HUES48 (cell line): Measurements from ENCODE around the gene PXDC1.
"Not testable (repeated sequence)": the region's sequence is repeated elsewhere in the genome, so short reads cannot be mapped to it uniquely, and the experiment has no call there.

ENCODE experiments used
- H3K27ac ChIP-seq: one replicate; pipeline ENCODE4 v1.7.0; 2013; ENCODE audit warnings: low read depth, low read length, inconsistent platforms
- H3K27me3 ChIP-seq: 2 replicates; pipeline ENCODE4 v1.6.1; 2013; ENCODE audit warnings: mild to moderate bottlenecking, low read length; ENCODE audit not compliant: control insufficient read depth, insufficient read depth
- H3K36me3 ChIP-seq: 2 replicates; pipeline ENCODE4 v1.6.1; 2013; ENCODE audit warnings: low read length; ENCODE audit not compliant: control insufficient read depth, insufficient read depth
- H3K4me1 ChIP-seq: 2 replicates; pipeline ENCODE4 v1.6.1; 2013; ENCODE audit warnings: mild to moderate bottlenecking, low read length; ENCODE audit not compliant: control insufficient read depth, insufficient read depth
- H3K4me3 ChIP-seq: 2 replicates; pipeline ENCODE4 v1.5.1; 2013; ENCODE audit warnings: mild to moderate bottlenecking, low read depth, low read length
- H3K9ac ChIP-seq: 2 replicates; pipeline ENCODE4 v1.6.1; 2013; ENCODE audit warnings: mild to moderate bottlenecking, low read depth, low read length, moderate library complexity
- H3K9me3 ChIP-seq: 2 replicates; pipeline ENCODE4 v1.6.1; 2013; ENCODE audit warnings: low read length; ENCODE audit not compliant: control insufficient read depth, insufficient read depth

The PXDC1 gene

DNA sequence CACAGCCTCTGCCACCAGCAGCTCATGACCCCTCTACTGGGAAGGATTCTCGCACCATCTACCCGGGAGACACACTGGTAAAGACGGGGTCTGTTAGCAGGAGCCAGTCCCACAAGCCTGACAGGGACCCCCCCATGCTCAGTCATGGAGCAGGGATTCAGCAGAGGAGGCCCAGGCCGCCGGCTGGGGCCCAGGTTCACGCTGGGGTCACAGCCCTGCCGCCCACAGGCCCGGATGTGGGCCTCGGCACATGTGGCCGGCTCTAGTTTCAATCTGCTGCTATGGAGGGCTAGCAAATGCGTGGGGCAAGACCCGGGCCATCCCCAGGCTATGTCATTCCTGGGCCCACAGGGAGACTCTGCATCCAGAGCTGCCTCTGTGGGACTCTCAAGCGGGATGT lies 25.1 kb downstream of the PXDC1 start:
- H3K36me3 ChIP-seq, result no peaks in the 10 kb centered on the region
- H3K27me3 ChIP-seq, result no peaks in the 10 kb centered on the region
- H3K27ac ChIP-seq, result no peak overlapping the region
- no peak overlapping the region for H3K9ac ChIP-seq
- peaks cover 12% of the 10 kb centered on the region for H3K4me1 ChIP-seq
- no peak overlapping the region for H3K4me3 ChIP-seq
- no peaks in the 10 kb centered on the region for H3K9me3 ChIP-seq

DNA sequence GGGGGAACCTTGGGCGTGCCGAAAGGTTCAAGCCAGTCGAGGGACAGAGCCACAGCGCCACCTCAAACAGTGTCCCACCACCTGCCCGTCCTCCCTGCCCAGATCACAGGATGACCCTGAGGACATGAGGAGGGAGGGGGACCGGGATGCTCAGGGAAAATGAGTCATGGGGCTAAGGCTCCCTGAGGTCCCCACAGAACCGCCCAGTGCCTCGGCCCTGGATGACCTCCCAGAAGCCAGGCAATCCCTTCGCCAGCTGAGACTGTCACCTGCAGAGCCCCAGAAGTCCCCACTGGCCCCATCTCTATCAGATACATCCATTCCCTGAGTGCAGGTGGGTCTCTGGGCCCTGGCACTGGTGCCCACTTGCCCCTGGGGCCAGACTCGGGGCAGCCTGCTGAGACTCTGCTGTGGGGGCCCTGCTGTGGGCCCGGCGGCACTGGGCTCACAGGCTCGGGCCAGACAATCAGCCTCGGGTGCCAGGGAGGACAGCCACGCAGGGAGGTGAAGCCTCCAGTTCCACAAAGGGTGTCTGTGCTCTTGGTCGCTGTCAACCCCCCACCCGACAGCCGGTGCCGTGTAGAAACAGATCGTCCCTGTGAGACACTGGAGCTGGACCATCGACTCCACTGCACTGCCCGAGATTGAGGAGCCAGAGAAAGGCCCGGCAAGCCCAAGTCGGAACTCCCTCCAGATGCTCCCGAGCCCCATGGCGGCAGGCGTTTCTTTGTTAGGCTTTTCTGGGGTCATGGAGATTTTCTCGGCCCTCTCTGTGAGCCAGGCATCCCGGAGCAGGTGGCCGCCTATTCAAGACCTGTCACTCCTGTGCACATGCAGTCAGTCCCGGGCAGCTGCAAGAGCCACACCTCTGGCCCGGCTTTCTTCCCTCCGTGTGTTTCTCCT lies 26.1 kb downstream of the PXDC1 start:
- H3K36me3 ChIP-seq, result no peaks in the 10 kb centered on the region
- H3K4me1 ChIP-seq, result peaks cover 12% of the 10 kb centered on the region
- no peak overlapping the region for H3K9ac ChIP-seq
- no peaks in the 10 kb centered on the region for H3K9me3 ChIP-seq
- H3K27me3 ChIP-seq, result no peaks in the 10 kb centered on the region
- H3K4me3 ChIP-seq, result no peak overlapping the region
- H3K27ac ChIP-seq, result no peak overlapping the region

DNA sequence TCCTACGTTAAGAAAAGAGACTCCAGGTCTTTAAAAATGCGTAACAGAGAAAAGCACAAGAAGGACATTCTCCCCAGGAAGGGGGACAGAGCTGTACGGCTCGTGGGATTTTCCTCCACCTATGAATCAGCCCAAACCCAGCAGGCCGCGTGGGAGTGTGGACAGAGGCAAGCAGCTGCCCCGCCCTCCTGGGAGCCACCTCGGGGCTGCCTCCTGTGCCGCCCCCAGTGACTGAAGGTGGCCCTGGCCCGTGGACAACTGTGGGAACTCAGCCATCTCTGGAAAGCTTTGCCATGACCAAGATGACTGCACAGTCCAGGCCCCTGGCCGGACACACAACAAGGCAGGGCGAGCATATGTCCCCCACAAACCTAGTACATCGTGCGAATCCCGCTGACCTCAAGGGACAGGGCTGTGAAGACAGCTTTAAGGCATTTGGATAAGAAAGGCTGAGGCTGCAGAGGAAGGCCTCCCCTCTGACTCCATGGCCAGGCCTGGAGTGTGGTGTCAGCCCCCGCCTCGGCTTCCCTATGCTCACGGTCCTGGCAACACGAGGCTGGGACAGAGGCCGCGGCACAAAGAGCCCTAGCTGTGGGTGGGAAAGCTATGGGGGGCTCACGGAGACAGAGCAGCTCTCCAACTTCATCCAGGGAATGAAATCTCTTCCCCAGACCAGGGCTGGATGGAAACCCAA lies 26.9 kb downstream of the PXDC1 start:
- H3K4me3 ChIP-seq, result no peak overlapping the region
- no peak overlapping the region for H3K9ac ChIP-seq
- no peaks in the 10 kb centered on the region for H3K9me3 ChIP-seq
- peaks cover 12% of the 10 kb centered on the region for H3K4me1 ChIP-seq
- no peak overlapping the region for H3K27ac ChIP-seq
- H3K27me3 ChIP-seq, result no peaks in the 10 kb centered on the region
- no peaks in the 10 kb centered on the region for H3K36me3 ChIP-seq

DNA sequence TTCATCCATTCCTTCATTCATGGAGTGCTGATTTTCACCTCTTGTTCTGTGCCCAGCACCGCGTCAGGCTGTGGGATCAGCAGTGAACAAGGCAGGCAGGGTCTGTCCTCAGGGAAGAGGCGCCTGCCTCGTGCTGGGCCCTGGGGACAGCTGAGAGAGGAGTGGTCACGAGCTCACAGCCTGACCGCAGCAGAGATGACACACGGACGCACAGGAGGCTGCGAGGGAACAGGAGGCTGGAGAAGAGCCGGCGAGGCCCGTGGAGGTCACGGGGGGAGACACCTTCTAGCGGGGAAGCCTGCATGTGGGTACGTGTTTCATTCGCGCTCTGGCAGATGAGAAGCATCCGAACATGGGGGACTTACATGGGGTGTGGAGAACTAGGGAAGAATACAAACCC lies 27.5 kb downstream of the PXDC1 start:
- no peak overlapping the region for H3K27ac ChIP-seq
- H3K36me3 ChIP-seq, result no peaks in the 10 kb centered on the region
- H3K27me3 ChIP-seq, result no peaks in the 10 kb centered on the region
- H3K4me3 ChIP-seq, result no peak overlapping the region
- peaks cover 12% of the 10 kb centered on the region for H3K4me1 ChIP-seq
- H3K9me3 ChIP-seq, result no peaks in the 10 kb centered on the region
- no peak overlapping the region for H3K9ac ChIP-seq

DNA sequence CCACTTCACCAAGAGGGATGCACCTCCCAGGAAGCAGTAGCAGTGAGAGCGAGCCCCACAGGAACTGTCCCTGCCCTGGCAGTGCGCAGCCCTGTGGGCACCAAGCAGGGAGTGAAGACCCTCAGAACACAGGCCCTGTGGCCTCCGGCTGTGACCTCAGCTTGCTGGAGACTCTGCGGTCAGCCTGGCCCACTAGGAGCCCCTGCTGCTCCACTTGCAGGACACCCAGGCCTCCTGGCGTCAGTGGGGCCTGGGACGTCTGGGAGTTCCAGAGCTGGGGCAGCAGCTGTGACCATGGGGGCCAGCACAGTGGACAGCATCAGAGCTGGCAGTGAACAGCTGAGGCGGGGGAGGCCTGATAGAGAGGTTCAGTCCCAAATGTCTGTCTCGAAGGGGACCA lies 28.3 kb downstream of the PXDC1 start:
- Histone ChIP-seq H3K4me3 (no peak overlapping the region), H3K4me1 (peaks cover 12% of the 10 kb centered on the region), H3K9ac (no peak overlapping the region), H3K27ac (no peak overlapping the region), H3K9me3 (no peaks in the 10 kb centered on the region), H3K36me3 (no peaks in the 10 kb centered on the region), H3K27me3 (no peaks in the 10 kb centered on the region)

DNA sequence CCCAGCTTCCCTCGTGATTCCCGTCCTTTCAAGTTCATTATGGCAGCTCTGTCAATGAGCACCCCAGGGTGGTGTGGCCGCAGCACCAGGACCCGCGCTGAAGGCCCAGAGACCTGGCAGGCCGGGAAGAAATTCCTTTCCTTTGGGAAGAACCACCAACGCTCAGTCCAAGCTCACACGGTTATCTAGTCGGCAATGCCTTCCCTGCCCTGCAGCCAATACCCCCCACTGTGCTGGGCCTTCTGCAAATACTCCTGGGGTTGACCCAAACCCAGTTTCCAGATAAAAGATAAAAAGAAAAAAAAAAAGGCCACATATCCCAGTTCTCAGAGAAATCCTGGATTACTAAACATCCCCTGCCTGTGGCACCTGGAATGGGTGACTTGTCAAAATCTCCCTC lies 28.7 kb downstream of the PXDC1 start:
- no peaks in the 10 kb centered on the region for H3K9me3 ChIP-seq
- no peaks in the 10 kb centered on the region for H3K36me3 ChIP-seq
- no peak overlapping the region for H3K4me3 ChIP-seq
- no peak overlapping the region for H3K9ac ChIP-seq
- H3K27me3 ChIP-seq, result no peaks in the 10 kb centered on the region
- H3K27ac ChIP-seq, result peak overlapping the region; percentile 42
- H3K4me1 ChIP-seq, result peaks cover 12% of the 10 kb centered on the region

DNA sequence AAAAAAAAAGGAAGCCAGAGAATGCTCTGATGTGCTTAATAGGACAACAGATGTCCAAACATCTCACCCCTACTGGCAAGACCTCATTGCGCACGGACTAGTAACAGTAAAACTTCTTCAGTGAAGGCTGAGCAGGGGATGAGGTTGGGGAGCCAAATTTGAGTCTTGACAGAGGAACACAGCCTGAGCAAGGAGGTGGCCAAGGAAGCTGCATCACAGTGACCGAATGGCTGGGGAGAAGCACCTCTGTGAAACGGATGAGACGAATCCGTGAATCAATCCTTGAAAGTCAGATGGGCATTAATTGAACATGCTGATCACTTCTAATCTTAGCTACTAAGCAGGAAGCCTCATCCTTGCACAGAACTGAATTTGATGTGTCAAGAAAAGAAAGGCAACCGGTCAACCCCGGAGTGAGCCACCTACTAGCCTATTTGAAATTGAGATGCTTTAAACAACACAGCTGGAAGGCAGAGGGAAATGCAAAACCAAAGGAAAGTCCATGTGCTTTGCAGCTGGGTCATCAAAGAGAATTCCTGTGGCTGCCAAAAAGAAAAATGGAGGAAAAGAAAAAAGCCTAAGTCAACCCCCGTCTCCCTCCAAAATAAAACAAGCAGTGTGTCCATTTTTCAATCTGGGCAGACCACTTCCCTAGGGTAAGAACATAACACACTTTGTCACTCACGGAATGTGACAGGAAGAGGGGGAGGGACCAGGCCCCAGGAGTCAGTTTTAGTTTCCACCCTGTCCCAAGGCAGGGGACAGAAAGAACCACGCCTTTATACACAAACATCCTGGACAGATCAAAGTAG lies 29.5 kb downstream of the PXDC1 start:
- peak overlapping the region; percentile 57 for H3K27ac ChIP-seq
- no peaks in the 10 kb centered on the region for H3K36me3 ChIP-seq
- no peaks in the 10 kb centered on the region for H3K27me3 ChIP-seq
- no peaks in the 10 kb centered on the region for H3K9me3 ChIP-seq
- H3K9ac ChIP-seq, result no peak overlapping the region
- H3K4me3 ChIP-seq, result no peak overlapping the region
- H3K4me1 ChIP-seq, result peaks cover 12% of the 10 kb centered on the region

DNA sequence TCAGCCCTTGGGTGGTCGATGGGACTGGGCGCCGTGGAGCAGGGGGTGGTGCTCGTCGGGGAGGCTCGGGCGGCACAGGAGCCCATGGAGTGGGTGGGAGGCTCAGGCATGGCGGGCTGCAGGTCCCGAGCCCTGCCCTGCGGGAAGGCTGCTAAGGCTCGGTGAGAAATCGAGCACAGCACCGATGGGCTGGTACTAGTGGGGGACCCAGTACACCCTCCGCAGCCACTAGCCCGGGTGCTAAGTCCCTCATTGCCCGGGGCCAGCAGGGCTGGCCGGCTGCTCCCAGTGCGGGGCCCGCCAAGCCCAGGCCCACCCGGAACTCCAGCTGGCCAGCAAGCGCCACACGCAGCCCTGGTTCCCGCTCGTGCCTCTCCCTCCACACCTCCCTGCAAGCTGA lies 30.7 kb downstream of the PXDC1 start:
- H3K4me1 ChIP-seq, result peaks cover 12% of the 10 kb centered on the region
- H3K36me3 ChIP-seq, H3K27me3 ChIP-seq, H3K9me3 ChIP-seq, H3K9ac ChIP-seq, H3K4me3 ChIP-seq, H3K27ac ChIP-seq: not testable (repeated sequence)

DNA sequence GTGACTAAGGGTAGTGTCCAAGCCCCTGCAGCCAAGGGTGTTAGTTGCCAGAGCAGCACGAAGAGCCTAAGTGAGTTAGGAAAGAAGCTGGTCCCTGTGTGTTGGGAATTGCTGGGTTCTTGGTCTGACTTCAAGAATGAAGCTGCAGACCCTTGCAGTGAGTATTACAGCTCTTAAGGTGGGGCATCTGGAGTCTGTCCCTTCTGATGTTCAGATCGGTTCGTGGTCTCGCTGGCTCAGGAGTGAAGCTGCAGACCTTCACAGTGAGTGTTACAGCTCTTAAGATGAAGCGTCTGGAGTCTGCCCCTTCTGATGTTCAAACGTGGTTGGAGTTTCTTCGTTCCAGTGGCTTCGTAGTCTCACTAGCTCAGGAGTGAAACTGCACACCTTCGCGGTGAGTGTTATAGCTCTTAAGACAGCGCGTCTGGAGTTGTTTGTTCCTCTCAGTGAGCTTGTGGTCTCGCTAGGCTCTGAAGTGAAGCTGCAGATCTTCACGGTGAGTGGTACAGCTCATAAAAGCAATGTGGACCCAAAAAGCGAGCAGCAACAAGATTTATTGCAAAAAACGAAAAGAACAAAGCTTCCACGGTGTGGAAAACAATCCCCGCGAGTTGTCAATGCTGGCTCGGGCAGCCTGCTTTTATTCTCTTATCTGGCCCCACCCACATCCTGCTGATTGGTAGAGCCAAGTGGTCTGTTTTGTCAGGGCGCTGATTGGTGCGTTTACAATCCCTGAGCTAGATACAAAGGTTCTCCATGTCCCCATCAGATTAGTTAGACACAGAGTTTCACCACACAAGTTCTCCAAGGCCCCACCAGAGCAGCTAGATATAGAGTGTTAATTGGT lies 31.8 kb downstream of the PXDC1 start:
- H3K4me3 ChIP-seq, result no peak overlapping the region
- no peak overlapping the region for H3K9ac ChIP-seq
- no peak overlapping the region for H3K27ac ChIP-seq
- H3K9me3 ChIP-seq, result no peaks in the 10 kb centered on the region
- peaks cover 12% of the 10 kb centered on the region for H3K4me1 ChIP-seq
- no peaks in the 10 kb centered on the region for H3K27me3 ChIP-seq
- H3K36me3 ChIP-seq, result no peaks in the 10 kb centered on the region

DNA sequence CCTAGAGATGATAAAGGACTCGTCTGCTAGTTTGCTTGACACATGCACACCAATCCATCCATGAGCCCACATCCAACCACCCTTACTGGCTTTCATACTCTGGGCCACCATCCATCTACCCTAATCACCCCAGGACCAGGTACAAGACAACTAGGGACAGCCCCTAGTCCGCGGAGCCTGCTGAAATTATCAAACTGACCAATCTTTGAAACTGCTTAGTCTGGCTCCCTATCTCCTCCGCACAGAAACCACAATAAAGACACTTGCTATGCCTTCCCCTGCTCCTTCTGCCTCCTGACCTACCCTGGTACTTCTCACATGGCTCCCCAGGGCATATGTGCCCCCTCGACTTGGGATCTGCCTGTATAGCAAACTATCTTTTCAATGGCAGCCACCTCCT lies 33.1 kb downstream of the PXDC1 start:
- Histone ChIP-seq H3K27me3 (no peaks in the 10 kb centered on the region), H3K9me3 (no peaks in the 10 kb centered on the region)

More for the DNA sequence above, 33.1 kb downstream of the PXDC1 start:
- H3K27ac ChIP-seq, result no peak overlapping the region
- H3K4me1 ChIP-seq, result peaks cover 12% of the 10 kb centered on the region
- no peak overlapping the region for H3K9ac ChIP-seq
- no peak overlapping the region for H3K4me3 ChIP-seq
- H3K36me3 ChIP-seq, result no peaks in the 10 kb centered on the region
